ENCODE data around the gene YIF1B. TPM values are rescaled to one million over a fixed set of nuclear protein-coding genes. Genes with fewer than 3 reads are reported as not detected.
"Not testable (repeated sequence)": the region's sequence is repeated elsewhere in the genome, so short reads cannot be mapped to it uniquely, and the experiment has no call there.

Gene YIF1B
- 54.6 and 59.9 TPM in 2 replicates for total RNA-seq
- long read RNA-seq, transcript YIF1B-216 (8 exons, 1,181 nt) = major isoform, 11 of 18 reads
- long read RNA-seq, partial matches to known transcripts = 1 of 18 reads
- long read RNA-seq, other reads (novel, unspliced or antisense) = 4 of 18 reads

GRCh38 chr19:38315657-38316476 lies at the start of gene YIF1B:
YIF1B (minus strand) TSS chr19:38315947; CDS start chr19:38315917, 30 bp downstream.
- H3K27me3 Mint-ChIP-seq (ENCODE audit: unreplicated experiment) = no peaks in the 10 kb centered on the region
- peak; percentile 98 for DNase-seq (ENCODE audit: extremely low spot score, unreplicated experiment)
- no peaks in the 10 kb centered on the region for H3K9me3 Mint-ChIP-seq (ENCODE audit: unreplicated experiment)
- H3K4me1 Mint-ChIP-seq (ENCODE audit: unreplicated experiment) = peaks cover 37% of the 10 kb centered on the region
- H3K36me3 Mint-ChIP-seq (ENCODE audit: unreplicated experiment) = no peaks in the 10 kb centered on the region
- H3K27ac Mint-ChIP-seq (ENCODE audit: unreplicated experiment) = peak within 1 kb of the TSS; percentile 91
- H3K4me3 Mint-ChIP-seq (ENCODE audit: unreplicated experiment) = peak within 1 kb of the TSS; percentile 80
- no peak for TF ChIP-seq CTCF (IDR thresholded peaks at IDR 0.05)

GRCh38 chr19:38362946-38363688 lies 47.4 kb upstream of the YIF1B start:
- not testable (repeated sequence) for DNase-seq (ENCODE audit: extremely low spot score, unreplicated experiment); H3K36me3 Mint-ChIP-seq (ENCODE audit: unreplicated experiment); H3K9me3 Mint-ChIP-seq (ENCODE audit: unreplicated experiment); H3K27ac Mint-ChIP-seq (ENCODE audit: unreplicated experiment)
- Mint-ChIP-seq H3K4me1 (ENCODE audit: unreplicated experiment) (peaks cover 11% of the 10 kb centered on the region), H3K27me3 (ENCODE audit: unreplicated experiment) (peaks cover 26% of the 10 kb centered on the region), H3K4me3 (ENCODE audit: unreplicated experiment) (peak overlapping the region; percentile 78)

- peak overlapping the region; percentile 78 for H3K4me3 Mint-ChIP-seq (ENCODE audit: unreplicated experiment)
- H3K27me3 Mint-ChIP-seq (ENCODE audit: unreplicated experiment) = peaks cover 27% of the 10 kb centered on the region
- no peak for TF ChIP-seq CTCF (IDR thresholded peaks at IDR 0.05)
- DNase-seq (ENCODE audit: extremely low spot score, unreplicated experiment) = peak; percentile 87
- H3K4me1 Mint-ChIP-seq (ENCODE audit: unreplicated experiment) = peaks cover 11% of the 10 kb centered on the region
- H3K9me3 Mint-ChIP-seq (ENCODE audit: unreplicated experiment) = no peaks in the 10 kb centered on the region
- no peak overlapping the region for H3K27ac Mint-ChIP-seq (ENCODE audit: unreplicated experiment)
- no peaks in the 10 kb centered on the region for H3K36me3 Mint-ChIP-seq (ENCODE audit: unreplicated experiment)
These were observed 46.6 kb upstream of the YIF1B start for GRCh38 chr19:38362076-38362945.

- Mint-ChIP-seq H3K27me3 (ENCODE audit: unreplicated experiment) (peaks cover 29% of the 10 kb centered on the region), H3K4me1 (ENCODE audit: unreplicated experiment) (peaks cover 11% of the 10 kb centered on the region), H3K4me3 (ENCODE audit: unreplicated experiment) (peak overlapping the region; percentile 78), H3K27ac (ENCODE audit: unreplicated experiment) (no peak overlapping the region), H3K36me3 (ENCODE audit: unreplicated experiment) (no peaks in the 10 kb centered on the region), H3K9me3 (ENCODE audit: unreplicated experiment) (no peaks in the 10 kb centered on the region)
- peak; percentile 10 for TF ChIP-seq CTCF (IDR thresholded peaks at IDR 0.05)
- peak; percentile 85 for DNase-seq (ENCODE audit: extremely low spot score, unreplicated experiment)
These were observed 45.9 kb upstream of the YIF1B start for GRCh38 chr19:38361633-38362075.
